A549 (cell line): ENCODE data around the gene SLC13A4. TPM values are rescaled to one million over a fixed set of nuclear protein-coding genes. Genes with fewer than 3 reads are reported as not detected.
A peak's percentile ranks its signal among the peaks of the same experiment; 100 is the strongest.

Source experiments
- ATAC-seq, 2 experiments: fragments of 200-7000 bp in 1 of 2; fragments of >200 bp in 1 of 2; cut with Nextera tagmentation in 1 of 2; cut with Tn5 transposase in 1 of 2; 3 replicates each; pipeline versions ENCODE4 v1.8.0 to v1.9.1; 2018 to 2020; ENCODE audit warnings: mild to moderate bottlenecking in 1 of 2, moderate library complexity in 1 of 2
- CTCF ChIA-PET: fragments of 300-600 bp; sonication (Branson Sonifier 250); formaldehyde crosslinking; extraction: SDS; loops from one replicate; lab custom pipeline; 2021; ENCODE audit warnings: antibody characterized with exemption, inconsistent platforms; lab: Yijun Ruan, JAX
- POLR2A ChIA-PET: fragments of 350-600 bp; formaldehyde crosslinking; extraction: SDS; loops from one replicate; lab custom pipeline; 2021; ENCODE audit warnings: antibody characterized with exemption, inconsistent platforms; lab: Yijun Ruan, JAX
- DNase-seq, 2 experiments: peaks; one replicate each; pipeline versions ENCODE4 v3.0.0 to v3.0.0-alpha.2; 2011 to 2016; ENCODE audit warnings: low read depth in 1 of 2, low spot score in 1 of 2
- FAIRE-seq: peaks from 2 replicates; lab custom pipeline; 2011; peaks lifted over from hg19 to GRCh38; lab: Jason Lieb, UNC
- H3K27ac ChIP-seq, 2 experiments: fragments of >200 bp; sonication (Bioruptor Twin); formaldehyde crosslinking; 3 replicates each; pipeline ENCODE4 v1.5.1; 2016 to 2017
- H3K4me1 ChIP-seq: fragments of >200 bp; sonication (Bioruptor Twin); formaldehyde crosslinking; 3 replicates; pipeline ENCODE4 v1.6.1; 2016
- H3K4me2 ChIP-seq: fragments of >200 bp; sonication (Bioruptor Twin); formaldehyde crosslinking; 3 replicates; pipeline ENCODE4 v1.6.1; 2016
- H3K4me3 ChIP-seq: fragments of >200 bp; sonication (Bioruptor Twin); formaldehyde crosslinking; 3 replicates; pipeline ENCODE4 v1.5.1; 2016
- H3K9me3 ChIP-seq: fragments of >200 bp; sonication (Bioruptor Twin); formaldehyde crosslinking; 3 replicates; pipeline ENCODE4 v1.6.1; 2016
- ATOH8 ChIP-seq: fragments of 250-450 bp; sonication (Bioruptor Pico); IDR thresholded peaks from 2 replicates; pipeline ENCODE4 v1.5.0; 2020; ENCODE audit warnings: low read depth, mild to moderate bottlenecking, moderate library complexity
- BHLHE40 ChIP-seq: IDR thresholded peaks from 2 replicates; pipeline ENCODE4 v1.6.1; 2012; ENCODE audit warnings: low read depth, low read length, inconsistent platforms
- CHD4 ChIP-seq: fragments of 200-600 bp; sonication (generic); IDR thresholded peaks from 2 replicates; pipeline ENCODE4 v1.6.1; 2016; ENCODE audit warnings: antibody characterized with exemption, mild to moderate bottlenecking, borderline replicate concordance
- CTCF ChIP-seq: fragments of >200 bp; sonication (Bioruptor Twin); formaldehyde crosslinking; IDR thresholded peaks from 3 replicates; pipeline ENCODE4 v1.5.1; 2016
- EHMT2 ChIP-seq: fragments of 200-600 bp; sonication (generic); IDR thresholded peaks from 2 replicates; pipeline ENCODE4 v1.6.1; 2016; ENCODE audit warnings: antibody characterized with exemption, low read depth, mild to moderate bottlenecking, moderate library complexity
- EP300 ChIP-seq, 2 experiments: fragments of >200 bp; sonication (Bioruptor Twin); formaldehyde crosslinking; IDR thresholded peaks; 2 replicates in 1 of 2; 3 replicates in 1 of 2; pipeline ENCODE4 v1.6.1; 2016 to 2017
- ESRRA ChIP-seq: fragments of 150-350 bp; IDR thresholded peaks from 2 replicates; pipeline ENCODE4 v1.6.1; 2014; ENCODE audit warnings: mild to moderate bottlenecking, low read length, borderline replicate concordance
- FOXS1 ChIP-seq: fragments of 250-450 bp; sonication (Bioruptor Pico); IDR thresholded peaks from 2 replicates; pipeline ENCODE4 v1.5.0; 2020; ENCODE audit warnings: mild to moderate bottlenecking, moderate library complexity
- GATA3 ChIP-seq: IDR thresholded peaks from 2 replicates; pipeline ENCODE4 v1.6.1; 2012; ENCODE audit warnings: borderline replicate concordance
- HEYL ChIP-seq: fragments of 250-450 bp; sonication (Bioruptor Pico); IDR thresholded peaks from 2 replicates; pipeline ENCODE4 v1.8.0; 2021; ENCODE audit warnings: mild to moderate bottlenecking, moderate library complexity
- MAFK ChIP-seq: fragments of 450-650 bp; IDR thresholded peaks from 2 replicates; pipeline ENCODE4 v1.6.1; 2014; ENCODE audit not compliant: partially characterized antibody
- MAX ChIP-seq: IDR thresholded peaks from 2 replicates; pipeline ENCODE4 v1.6.1; 2012
- MAZ ChIP-seq: fragments of 150-350 bp; IDR thresholded peaks from 2 replicates; pipeline ENCODE4 v1.6.1; 2014; ENCODE audit warnings: antibody characterized with exemption, low read depth, low read length, borderline replicate concordance
- NFE2L2 ChIP-seq: fragments of 150-350 bp; conservative IDR thresholded peaks from 2 replicates; pipeline ENCODE4 v1.6.1; 2014; ENCODE audit warnings: low read length
- PHF8 ChIP-seq: fragments of 200-600 bp; sonication (generic); IDR thresholded peaks from 2 replicates; pipeline ENCODE4 v1.6.1; 2016; ENCODE audit warnings: low read depth, mild to moderate bottlenecking, antibody characterized with exemption, moderate library complexity, borderline replicate concordance
- RAD21 ChIP-seq, 2 experiments: fragments of >200 bp in 1 of 2; sonication (Bioruptor Twin) in 1 of 2; formaldehyde crosslinking in 1 of 2; IDR thresholded peaks in 1 of 2; conservative IDR thresholded peaks in 1 of 2; 2 replicates in 1 of 2; 3 replicates in 1 of 2; pipeline ENCODE4 v1.6.1; 2012 to 2018; ENCODE audit warnings: inconsistent platforms in 1 of 2
- RCOR1 ChIP-seq: fragments of 150-350 bp; IDR thresholded peaks from 2 replicates; pipeline ENCODE4 v1.6.1; 2014; ENCODE audit warnings: antibody characterized with exemption, low read length, low read depth
- REST ChIP-seq: fragments of 200-600 bp; sonication (generic); IDR thresholded peaks from 2 replicates; pipeline ENCODE4 v1.6.1; 2016; ENCODE audit warnings: antibody characterized with exemption, mild to moderate bottlenecking, moderate library complexity
- SMC3 ChIP-seq: fragments of >200 bp; sonication (Bioruptor Twin); formaldehyde crosslinking; IDR thresholded peaks from 3 replicates; pipeline ENCODE4 v1.6.1; 2018; ENCODE audit warnings: inconsistent platforms
- TFCP2L1 ChIP-seq: fragments of 250-450 bp; sonication (Bioruptor Pico); IDR thresholded peaks from 2 replicates; pipeline ENCODE4 v1.5.0; 2021; ENCODE audit warnings: mild to moderate bottlenecking
- TP53 ChIP-seq: fragments of 250-450 bp; sonication (Bioruptor Pico); IDR thresholded peaks from 2 replicates; pipeline ENCODE4 v1.5.0; 2021; ENCODE audit warnings: mild to moderate bottlenecking, moderate library complexity
- ZFP36 ChIP-seq: fragments of 450-650 bp; IDR thresholded peaks from 2 replicates; pipeline ENCODE4 v1.6.1; 2014; ENCODE audit warnings: borderline replicate concordance; ENCODE audit not compliant: partially characterized antibody
- ZSCAN20 ChIP-seq: fragments of 250-450 bp; sonication (Bioruptor Pico); IDR thresholded peaks from 2 replicates; pipeline ENCODE4 v1.8.0; 2022; ENCODE audit warnings: mild to moderate bottlenecking, moderate library complexity
- WGBS: methylation state at CpG from one replicate; pipeline ENCODE4 v1.1.6; 2017; ENCODE audit errors: missing lambda C conversion rate; 5-methylcytosine and 5-hydroxymethylcytosine counted together
- polyA plus RNA-seq, 4 experiments: library from polyadenylated mRNA; depleted of rRNA in 3 of 4; stranded (reverse); fragments of >200 nt; fragmentation: RNase III in 1 of 4; extraction: RNeasy Plus Mini Kit Qiagen cat#74134 plus additional on column Dnase treatment in 1 of 4; gene quantifications; 2 replicates in 3 of 4; 3 replicates in 1 of 4; pipeline ENCODE4 v1.2.3, GENCODE V29; 2011 to 2017
- TF ChIP-seq, protein P1 (sequence below): fragments of >200 bp; sonication (Bioruptor Twin); formaldehyde crosslinking; IDR thresholded peaks from 2 replicates; pipeline ENCODE4 v1.6.1; 2016

The SLC13A4 gene
- polyA plus RNA-seq, 2 of the 4 experiments (the other 2 are of a cell fraction), result not detected

GRCh38 chr7:135647755-135648154 is 80.2 kb downstream of the SLC13A4 start:
- H3K9me3 ChIP-seq, result no peaks in the 10 kb centered on the region
- no peak for FAIRE-seq
- no peak for ATAC-seq
- TF ChIP-seq RCOR1 (no peak), TFCP2L1 (CRISPR knock-in tag) (no peak)
- TF ChIP-seq, all 56 proteins: peak for 0
- Histone ChIP-seq H3K4me3 (no peak overlapping the region), H3K27ac (no peak overlapping the region), H3K4me1 (no peaks in the 10 kb centered on the region), H3K4me2 (no peak overlapping the region)
- ChIA-PET CTCF (interaction anchor here (0.8 to 11.6 kb wide), 8 partner anchors 10 to 370 kb away, joined by 3 to 176 read pairs (median 6); partner anchors contain the start of gene STMP1), POLR2A (no interaction called here)
- no peak for DNase-seq
- 94% methylated on average over 1 of the region's 1 CpG for WGBS

- H3K4me3 ChIP-seq, result no peak overlapping the region
- H3K27ac ChIP-seq, result no peak overlapping the region
- 37% methylated on average over 6 of the region's 6 CpGs for WGBS
- FAIRE-seq (peak; percentile 51), ATAC-seq (peak; percentile 84 to 89; a peak in 5 of 6 replicates), DNase-seq (peak; percentile 32 to 55)
- ChIA-PET CTCF (interaction anchor here (0.6 to 11.6 kb wide), 41 partner anchors 9 to 959 kb away, joined by 3 to 176 read pairs (median 4); partner anchors contain the start of gene STMP1), POLR2A (interaction anchor here (1.9 kb wide), 1 partner anchor 17 kb away, joined by 9 read pairs; the partner anchor contains the start of gene STMP1)
- no peaks in the 10 kb centered on the region for H3K9me3 ChIP-seq
- TF ChIP-seq MAFK (no peak), NFE2L2 (no peak), RAD21 (conservative IDR thresholded peaks at IDR 0.05 in 1 of 2, IDR thresholded peaks at IDR 0.05 in 1 of 2) (peak; percentile 40 to 61; a peak in 4 of 5 replicates), ZSCAN20 (CRISPR knock-in tag) (no peak), CHD4 (no peak), MAX (no peak), PHF8 (no peak), ATOH8 (CRISPR knock-in tag) (no peak), TFCP2L1 (CRISPR knock-in tag) (no peak), SMC3 (peak; percentile 74), ZFP36 (no peak), BHLHE40 (no peak), CTCF (peak; percentile 83), EHMT2 (no peak), FOXS1 (CRISPR knock-in tag) (no peak)
- TF ChIP-seq, protein P1, sequence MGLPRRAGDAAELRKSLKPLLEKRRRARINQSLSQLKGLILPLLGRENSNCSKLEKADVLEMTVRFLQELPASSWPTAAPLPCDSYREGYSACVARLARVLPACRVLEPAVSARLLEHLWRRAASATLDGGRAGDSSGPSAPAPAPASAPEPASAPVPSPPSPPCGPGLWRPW, result no peak
- H3K4me2 ChIP-seq, result no peak overlapping the region
- no peaks in the 10 kb centered on the region for H3K4me1 ChIP-seq
Observed at GRCh38 chr7:135645296-135645904, 82.6 kb downstream of the SLC13A4 start.

DNA sequence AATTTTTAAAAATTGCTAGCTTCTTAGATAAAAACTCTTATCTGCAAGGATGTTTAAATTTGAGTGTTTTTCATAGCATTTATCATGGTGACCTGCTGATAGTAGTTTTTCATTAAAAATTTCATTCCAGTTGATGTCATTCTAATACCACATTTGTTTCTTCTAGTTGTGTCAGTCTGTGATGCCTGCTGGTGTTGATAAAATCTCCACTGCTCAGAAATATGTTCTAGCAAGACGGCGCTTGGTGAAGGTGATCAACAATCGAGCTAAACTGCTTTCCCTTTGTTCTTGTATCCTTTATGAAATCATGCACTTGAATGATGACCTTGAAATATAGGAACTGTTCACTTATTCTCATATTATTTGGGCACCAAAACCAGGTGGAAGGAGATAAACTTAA is 83.3 kb downstream of the SLC13A4 start:
- no peak for DNase-seq
- no peak for ATAC-seq
- H3K9me3 ChIP-seq, result no peaks in the 10 kb centered on the region
- no peaks in the 10 kb centered on the region for H3K4me1 ChIP-seq
- no peak overlapping the region for H3K27ac ChIP-seq
- ChIA-PET CTCF (interaction anchor here (0.7 to 11.6 kb wide), 35 partner anchors 8 to 958 kb away, joined by 3 to 176 read pairs (median 4); partner anchors contain the start of gene STMP1), POLR2A (interaction anchor here (1.9 kb wide), 1 partner anchor 18 kb away, joined by 9 read pairs; the partner anchor contains the start of gene STMP1)
- no peak overlapping the region for H3K4me3 ChIP-seq
- no peak for FAIRE-seq
- no peak overlapping the region for H3K4me2 ChIP-seq
- WGBS, result 64% methylated on average over 3 of the region's 3 CpGs
- no peak for TF ChIP-seq ATOH8 (CRISPR knock-in tag)
- TF ChIP-seq NFE2L2, result no peak
- TF ChIP-seq HEYL (CRISPR knock-in tag), result no peak
- no peak for TF ChIP-seq ZSCAN20 (CRISPR knock-in tag)
- TF ChIP-seq, protein P1, result no peak
- no peak for TF ChIP-seq SMC3
- TF ChIP-seq REST, result no peak
- no peak for TF ChIP-seq EP300 (IDR thresholded peaks at IDR 0.05)
- TF ChIP-seq MAZ, result no peak
- no peak for TF ChIP-seq TP53 (CRISPR knock-in tag)
- no peak for TF ChIP-seq GATA3
- TF ChIP-seq ESRRA, result no peak
